GM19238 (cell line): ENCODE results near the gene GJA3.

Experiments
- DNase-seq: peaks from one replicate; pipeline ENCODE4 v3.0.0; 2011; ENCODE audit warnings: low spot score; ENCODE audit not compliant: insufficient read length

Gene GJA3

DNA sequence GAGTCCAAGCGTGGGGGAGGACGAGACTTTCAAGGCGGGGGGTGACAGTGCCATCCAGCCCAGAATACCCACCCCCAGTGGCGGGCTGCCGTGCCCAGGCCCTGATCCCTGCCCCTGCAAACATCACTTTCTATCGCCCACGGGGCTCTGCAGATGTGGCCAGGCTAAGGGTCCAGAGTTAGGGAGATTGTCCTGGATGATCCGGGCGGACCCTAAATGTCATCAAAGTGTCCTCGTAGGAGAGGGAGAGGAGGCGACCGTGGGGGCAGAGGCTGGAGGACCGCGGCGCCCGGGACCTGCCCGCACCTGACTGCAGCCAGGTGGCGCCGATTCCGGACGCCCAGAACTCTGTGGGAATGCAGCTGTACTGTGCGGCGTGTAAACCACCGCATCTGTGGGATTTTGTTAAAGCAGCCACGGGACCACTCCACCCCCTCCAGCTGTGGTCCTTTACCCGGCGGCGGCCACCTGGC is 32.4 kb downstream of the GJA3 start:
- DNase-seq: peak; percentile 14

DNA sequence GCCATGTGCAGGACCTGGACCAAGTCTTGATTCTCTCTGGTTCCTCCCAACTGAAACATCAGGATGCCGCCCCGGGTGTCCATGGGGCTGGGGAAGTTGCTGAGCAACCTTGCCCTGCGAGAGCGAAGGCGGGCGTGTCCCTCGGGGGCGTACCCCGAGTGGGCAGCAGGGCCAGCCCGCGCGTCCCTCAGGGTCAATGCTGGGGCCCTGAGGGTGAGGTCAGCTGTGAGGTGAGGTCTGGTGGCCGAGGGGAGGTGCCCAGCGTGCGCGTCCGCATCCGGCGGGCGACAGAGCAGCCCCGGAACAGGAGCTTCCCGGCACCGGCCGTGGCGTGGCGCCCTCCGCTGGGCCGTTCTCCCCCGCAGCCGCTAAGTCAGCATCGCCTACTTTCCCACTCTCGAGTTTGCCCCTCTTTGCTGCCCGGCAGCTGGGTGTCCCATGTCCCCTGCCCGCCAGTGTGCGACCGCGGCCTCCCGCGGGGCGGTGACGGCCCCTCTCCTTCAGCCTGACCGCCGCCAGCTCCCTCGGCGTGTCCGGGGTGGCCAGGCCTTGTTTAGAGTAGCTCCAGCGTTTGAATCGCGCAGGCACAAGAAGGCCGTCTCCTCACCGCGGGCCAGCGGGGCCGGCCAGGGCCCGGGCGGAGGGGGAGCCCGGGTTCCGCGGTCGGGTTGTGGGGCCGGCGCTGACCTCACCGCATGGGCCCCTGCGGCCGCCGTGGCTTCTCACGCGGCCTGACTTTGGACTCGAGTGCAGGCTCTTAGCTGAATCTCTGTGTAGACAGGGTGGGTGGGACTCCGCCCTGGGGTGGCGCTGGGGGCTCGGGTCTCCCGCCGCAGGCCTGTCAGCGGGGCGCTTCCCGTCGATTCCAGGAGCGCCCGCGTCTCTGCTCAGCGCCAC is 33.0 kb downstream of the GJA3 start:
- peak; percentile 54 for DNase-seq

DNA sequence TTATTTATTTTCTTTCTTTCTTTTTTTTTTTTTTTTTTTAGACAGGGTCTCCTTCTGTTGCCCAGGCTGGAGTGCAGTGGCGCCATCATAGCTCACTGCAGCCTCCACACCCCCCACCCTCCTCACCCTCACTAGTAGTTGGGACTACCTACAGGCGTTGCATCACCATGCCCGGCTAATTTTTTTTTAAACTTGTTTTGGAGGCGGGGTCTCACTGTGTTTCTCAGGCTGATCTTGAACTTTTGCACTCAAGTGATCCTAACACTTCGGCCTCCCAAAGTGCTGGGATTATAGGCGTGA is 33.6 kb downstream of the GJA3 start:
- no peak for DNase-seq

DNA sequence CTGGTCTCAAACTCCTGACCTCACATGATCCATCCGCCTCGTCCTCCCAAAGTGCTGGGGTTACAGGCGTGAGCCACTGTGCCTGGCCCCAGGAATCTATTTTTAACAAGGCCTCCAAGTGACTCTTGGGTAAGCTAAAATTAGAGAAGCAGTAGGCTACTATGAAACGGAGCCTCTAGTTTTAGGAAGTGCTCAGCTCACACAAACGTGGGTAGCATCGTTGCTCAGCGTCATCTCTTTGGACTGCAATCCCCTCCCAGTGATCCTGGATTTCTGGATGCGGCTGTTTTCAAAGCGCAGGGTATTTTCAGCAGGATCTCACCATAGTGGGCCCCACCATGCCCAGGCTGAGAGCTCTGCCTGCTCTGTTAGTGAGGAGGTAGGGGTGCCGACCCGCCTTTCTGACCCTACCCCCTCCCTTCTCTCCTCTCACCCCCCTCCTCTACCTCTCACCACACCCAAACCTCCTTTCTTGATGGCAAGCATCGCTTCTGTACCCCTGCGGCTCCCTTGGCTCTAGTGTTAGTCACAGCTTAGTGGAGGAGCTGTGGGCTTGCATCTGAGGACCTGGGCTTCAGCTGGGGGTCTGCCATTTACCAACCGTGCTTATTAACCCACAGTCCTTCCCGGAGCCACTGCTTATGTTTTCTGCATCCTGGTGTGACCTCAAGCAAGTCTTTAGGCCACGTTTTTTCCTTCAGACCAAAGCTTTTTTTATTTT is 34.2 kb downstream of the GJA3 start:
- DNase-seq: no peak

- no peak for DNase-seq
Observed at GRCh38 chr13:20125783-20126165, 35.1 kb downstream of the GJA3 start.

- DNase-seq: no peak
Observed at GRCh38 chr13:20125129-20125782, 35.6 kb downstream of the GJA3 start.

GRCh38 chr13:20124303-20124702 is 36.5 kb downstream of the GJA3 start:
- no peak for DNase-seq

DNA sequence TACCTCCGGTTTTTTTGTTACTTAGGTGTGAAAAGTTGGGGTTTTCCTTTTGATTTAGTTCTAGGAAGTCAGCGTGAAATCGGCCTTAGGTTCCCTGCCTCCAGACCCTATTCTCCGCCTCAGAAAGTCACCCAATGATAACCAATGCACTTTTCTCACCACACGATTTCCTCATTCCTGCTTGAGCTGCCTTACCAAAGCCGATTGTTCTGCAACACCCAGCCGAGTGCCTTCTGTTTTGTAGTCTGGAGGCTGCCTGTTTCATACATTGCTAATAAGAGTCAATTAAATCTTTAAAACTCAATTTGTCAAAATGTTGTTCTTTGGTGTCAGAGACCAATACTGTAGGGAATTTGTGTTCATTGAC is 39.7 kb downstream of the GJA3 start:
- no peak for DNase-seq

DNA sequence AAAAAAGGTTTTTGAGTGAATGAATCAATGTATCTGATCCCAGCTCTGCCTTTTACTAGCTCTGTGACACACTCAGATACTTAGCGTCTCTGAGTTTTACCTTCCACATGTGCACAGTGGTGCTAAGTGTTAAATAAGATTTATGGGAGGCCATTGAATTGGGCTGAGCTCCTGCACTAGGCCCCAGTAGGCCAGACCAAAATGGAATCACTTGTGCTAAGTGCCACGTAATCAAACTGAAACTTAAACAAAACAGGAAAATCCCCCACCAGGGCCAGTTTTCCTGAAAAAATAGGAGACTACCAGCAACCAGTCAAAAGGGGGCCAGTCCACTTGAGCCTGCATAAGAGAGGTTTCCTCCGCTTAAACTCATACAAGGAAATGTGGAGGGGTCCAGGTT is 40.9 kb downstream of the GJA3 start:
- no peak for DNase-seq

- DNase-seq: peak; percentile 57
Observed at GRCh38 chr13:20118268-20119140, 42.3 kb downstream of the GJA3 start.

DNA sequence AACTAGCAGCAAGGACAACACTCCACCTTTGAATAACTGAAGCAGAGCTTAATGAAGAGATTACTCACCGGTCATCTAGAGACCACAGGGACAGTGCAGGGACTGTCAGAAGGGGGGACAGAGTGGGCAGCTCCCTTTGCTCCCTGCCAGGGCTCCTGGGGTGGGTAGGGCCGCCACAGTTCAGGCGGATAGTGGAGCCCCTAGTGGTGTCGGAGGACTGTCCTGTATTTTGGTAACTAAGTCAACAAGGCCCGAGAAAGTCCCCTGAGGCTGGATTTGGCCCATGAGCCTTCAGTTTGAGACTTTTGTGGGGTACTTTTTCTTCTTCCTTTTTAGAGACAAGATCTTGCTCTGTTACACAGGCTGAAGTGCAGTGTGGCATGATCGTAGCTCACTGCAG is 44.6 kb downstream of the GJA3 start:
- no peak for DNase-seq

GRCh38 chr13:20114066-20114610 is 46.7 kb downstream of the GJA3 start:
- DNase-seq: no peak

- no peak for DNase-seq
Observed at GRCh38 chr13:20109037-20109436, 51.8 kb downstream of the GJA3 start.

- DNase-seq: no peak
Observed at GRCh38 chr13:20106742-20107141, 54.1 kb downstream of the GJA3 start.

DNA sequence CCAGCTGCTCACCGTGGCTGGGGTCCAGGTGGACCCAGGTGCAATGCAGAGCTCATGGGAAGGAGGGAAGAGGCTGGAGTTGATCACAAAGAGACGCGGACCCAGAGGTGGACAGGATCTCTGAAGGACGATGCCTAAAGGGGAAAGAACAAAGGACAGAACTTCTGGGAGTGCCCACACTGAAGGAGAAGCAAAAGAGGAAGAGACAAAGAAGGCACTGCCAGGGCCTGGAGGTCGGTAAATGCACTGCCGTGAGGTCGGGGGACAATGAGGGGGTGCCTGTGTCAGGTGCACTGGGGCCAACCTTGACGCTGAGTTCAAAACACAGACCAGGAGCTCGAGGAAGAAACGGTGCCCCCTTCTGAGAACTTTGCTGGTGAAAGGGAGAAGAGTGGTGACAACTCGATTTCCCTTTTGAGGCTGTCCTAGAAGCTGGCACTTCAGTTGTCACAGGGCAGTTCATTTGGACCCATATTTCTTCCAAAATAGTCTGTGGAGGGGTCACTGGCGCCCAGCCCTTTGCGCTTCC is 55.6 kb downstream of the GJA3 start:
- no peak for DNase-seq

GRCh38 chr13:20102525-20103180 is 58.2 kb downstream of the GJA3 start:
- DNase-seq: no peak

GRCh38 chr13:20101467-20102316 is 59.2 kb downstream of the GJA3 start:
- DNase-seq: no peak

DNA sequence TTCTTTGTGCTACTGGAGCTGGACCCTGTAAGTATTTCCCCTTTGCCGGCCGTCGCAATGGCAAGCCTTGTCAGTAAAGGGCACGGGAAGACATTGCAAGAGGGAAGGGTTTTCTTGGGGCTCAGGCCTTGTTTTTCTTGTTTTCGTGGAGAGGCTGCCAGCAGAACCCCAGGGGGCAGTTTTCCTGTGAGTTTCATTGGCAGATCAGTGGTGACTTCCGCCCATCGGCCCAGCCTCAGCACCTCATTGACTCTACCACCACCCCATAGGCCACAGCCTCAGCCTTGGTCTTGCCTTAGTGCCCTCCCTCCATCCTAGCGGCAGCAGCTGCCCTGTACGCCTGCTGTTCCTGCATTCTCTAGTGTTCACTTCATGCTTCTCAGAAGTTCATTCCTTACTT is 61.5 kb downstream of the GJA3 start:
- DNase-seq: no peak

DNA sequence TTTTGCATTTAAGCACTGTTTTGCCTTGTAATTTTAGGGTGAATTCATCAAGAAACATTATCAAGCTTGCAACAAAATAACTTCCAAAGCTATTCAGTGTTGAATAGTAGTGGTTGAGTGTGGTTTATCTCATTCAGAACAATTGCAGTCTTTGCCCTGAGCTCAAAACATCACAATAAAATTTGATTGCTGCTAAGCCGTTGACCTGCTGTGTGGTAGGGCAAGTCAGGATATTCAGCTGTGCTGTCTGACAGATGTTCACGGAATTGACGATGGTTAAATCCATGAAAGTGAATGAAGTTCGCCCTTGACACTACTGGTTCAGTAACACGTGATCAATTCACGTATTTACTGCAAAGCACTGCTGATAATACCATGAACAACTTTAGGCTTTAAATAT is 66.9 kb downstream of the GJA3 start:
- DNase-seq: no peak
